Measurements from ENCODE around the gene PBX4. TPM values are rescaled to one million over a fixed set of nuclear protein-coding genes. Genes with fewer than 3 reads are reported as not detected.

PBX4 gene
- total RNA-seq, 4 donors from 2014 or later = 2.2 to 10.1 (median 3.5) TPM

DNA sequence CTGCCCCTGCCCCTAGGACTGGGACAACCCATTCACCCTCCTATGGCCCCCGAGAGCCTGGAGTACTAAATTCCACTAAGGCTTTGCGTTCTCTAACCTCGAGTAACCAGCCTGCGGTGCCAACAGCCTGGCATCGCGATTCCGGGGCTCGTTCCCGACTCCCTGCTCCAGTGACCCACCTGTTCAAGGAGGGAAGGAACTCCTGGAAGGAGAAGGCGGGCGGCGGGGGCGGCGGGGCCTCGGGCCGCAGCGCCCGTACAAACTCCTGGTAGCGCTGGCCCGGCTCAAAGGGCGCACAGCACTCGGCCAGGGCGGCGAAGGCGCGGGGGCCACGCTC, 18.7 kb upstream of the PBX4 start:
- ATAC-seq (ENCODE audit: low FRiP score) = no peak
- TF ChIP-seq, protein P1, sequence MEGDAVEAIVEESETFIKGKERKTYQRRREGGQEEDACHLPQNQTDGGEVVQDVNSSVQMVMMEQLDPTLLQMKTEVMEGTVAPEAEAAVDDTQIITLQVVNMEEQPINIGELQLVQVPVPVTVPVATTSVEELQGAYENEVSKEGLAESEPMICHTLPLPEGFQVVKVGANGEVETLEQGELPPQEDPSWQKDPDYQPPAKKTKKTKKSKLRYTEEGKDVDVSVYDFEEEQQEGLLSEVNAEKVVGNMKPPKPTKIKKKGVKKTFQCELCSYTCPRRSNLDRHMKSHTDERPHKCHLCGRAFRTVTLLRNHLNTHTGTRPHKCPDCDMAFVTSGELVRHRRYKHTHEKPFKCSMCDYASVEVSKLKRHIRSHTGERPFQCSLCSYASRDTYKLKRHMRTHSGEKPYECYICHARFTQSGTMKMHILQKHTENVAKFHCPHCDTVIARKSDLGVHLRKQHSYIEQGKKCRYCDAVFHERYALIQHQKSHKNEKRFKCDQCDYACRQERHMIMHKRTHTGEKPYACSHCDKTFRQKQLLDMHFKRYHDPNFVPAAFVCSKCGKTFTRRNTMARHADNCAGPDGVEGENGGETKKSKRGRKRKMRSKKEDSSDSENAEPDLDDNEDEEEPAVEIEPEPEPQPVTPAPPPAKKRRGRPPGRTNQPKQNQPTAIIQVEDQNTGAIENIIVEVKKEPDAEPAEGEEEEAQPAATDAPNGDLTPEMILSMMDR (IDR thresholded peaks at IDR 0.05) = no peak
- DNase-seq (ENCODE audit: low spot score) = no peak

- DNase-seq (ENCODE audit: low spot score) = no peak
- TF ChIP-seq, protein P1 (IDR thresholded peaks at IDR 0.05) = no peak
- ATAC-seq (ENCODE audit: low FRiP score) = no peak
Observed at GRCh38 chr19:19636573-19637185, 18.2 kb upstream of the PBX4 start.

DNA sequence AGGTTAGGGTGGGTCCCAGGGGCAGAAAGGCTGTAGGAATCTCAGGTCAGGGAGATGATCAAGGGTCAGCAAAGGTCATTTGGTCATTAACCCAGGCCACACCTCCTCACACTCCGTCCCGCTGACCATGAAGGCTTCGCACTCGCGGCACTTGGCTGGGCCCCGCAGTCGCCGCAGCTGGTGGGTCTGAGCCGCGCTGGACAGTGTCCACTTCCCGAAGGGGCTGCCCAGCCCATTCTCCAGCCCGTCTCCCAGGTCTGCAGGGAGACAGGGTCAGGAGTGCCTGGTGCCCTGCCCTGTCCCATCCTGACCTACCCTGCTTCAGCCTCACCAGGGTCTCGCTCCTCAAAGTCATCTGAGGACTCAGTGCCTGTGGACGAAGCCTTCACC, 16.8 kb upstream of the PBX4 start:
- TF ChIP-seq, protein P1 (IDR thresholded peaks at IDR 0.05) = no peak
- ATAC-seq (ENCODE audit: low FRiP score) = no peak
- no peak for DNase-seq (ENCODE audit: low spot score)

DNA sequence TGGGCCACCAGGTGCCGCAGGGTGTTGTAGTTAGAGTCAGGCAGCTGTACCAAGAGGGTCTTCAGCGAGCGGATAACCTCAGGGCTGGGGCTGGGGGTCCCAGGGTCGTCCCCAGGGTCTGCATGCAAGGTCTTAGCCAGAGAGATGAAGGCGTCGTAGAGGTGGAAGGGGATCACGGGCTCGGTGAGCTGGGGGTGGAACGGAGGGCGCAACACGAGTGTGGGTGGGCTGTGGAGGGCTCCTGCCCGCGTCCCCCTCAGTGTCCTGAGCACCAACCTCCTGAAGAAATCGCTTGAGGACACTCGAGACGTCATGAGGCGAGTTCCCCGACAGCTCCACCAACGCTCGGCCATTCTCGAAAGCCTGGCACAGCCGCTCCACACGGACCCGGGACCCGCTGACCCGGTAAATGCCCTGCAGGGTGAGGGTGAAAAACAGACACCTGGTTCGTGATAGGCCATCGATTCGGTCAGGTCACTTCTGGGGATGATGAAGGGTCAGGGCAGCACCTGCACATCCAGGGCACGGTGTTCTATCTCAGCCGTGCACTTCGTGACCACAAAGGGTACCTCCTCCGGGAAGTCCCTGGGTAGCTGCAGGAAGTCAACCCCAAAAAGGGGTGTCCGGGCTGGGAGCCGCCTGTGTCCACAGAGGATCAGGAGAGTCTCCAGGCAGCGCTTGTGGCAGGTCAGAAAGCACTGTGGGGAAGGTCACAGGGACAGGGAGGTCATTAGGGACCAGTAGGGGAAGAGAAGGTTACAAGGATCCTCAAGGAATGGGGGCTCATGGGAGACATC, 16.2 kb upstream of the PBX4 start:
- TF ChIP-seq, protein P1 (IDR thresholded peaks at IDR 0.05) = no peak

DNA sequence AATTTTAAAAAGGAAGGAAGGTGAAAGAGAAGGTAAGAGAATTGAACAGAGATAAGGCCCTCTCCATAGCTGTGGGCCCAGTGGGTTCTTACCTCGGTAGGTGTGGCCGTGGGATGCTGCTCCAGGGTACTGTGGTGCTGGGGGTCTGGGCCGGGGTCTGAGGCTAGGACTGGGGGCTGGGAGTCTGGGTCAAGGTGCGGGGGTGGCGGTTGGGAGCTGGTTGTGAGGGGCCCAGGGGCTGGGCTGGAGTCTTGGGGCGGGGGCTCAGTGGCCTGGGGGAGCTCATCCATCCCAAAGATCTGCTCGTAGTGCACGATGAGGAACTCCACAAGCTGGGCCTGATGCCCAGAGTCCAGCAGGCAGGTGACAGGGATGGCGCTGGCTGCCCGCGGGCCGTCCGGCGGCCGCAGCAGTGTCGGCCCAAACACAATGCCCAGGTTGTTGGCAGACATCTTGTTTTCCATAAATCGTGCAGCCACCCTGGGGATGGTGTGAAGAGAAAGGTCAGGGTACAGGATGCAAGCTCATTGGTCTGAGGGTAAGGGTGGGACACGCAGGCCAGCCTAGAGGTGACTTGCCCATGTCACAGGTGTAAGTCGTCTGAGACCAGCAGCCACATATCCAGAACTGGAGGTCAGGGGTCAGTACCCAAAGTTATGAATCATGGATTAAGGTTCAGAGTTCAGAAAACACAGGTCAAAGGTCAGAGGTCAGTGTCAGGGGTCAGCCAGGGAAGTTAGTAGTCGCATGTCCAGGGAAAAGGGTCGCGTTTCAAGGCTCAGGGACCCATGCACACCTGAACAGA, 15.4 kb upstream of the PBX4 start:
- ATAC-seq (ENCODE audit: low FRiP score) = no peak
- DNase-seq (ENCODE audit: low spot score) = no peak
- TF ChIP-seq, protein P1 (IDR thresholded peaks at IDR 0.05) = no peak

More for the DNA sequence above, 16.2 kb upstream of the PBX4 start:
- ATAC-seq (ENCODE audit: low FRiP score) (no peak), DNase-seq (ENCODE audit: low spot score) (no peak)

- no peak for ATAC-seq (ENCODE audit: low FRiP score)
Observed at GRCh38 chr19:19632661-19633060, 14.2 kb upstream of the PBX4 start.

More at GRCh38 chr19:19632661-19633060, 14.2 kb upstream of the PBX4 start:
- TF ChIP-seq, protein P1 (IDR thresholded peaks at IDR 0.05) = no peak
- DNase-seq (ENCODE audit: low spot score) = no peak

Data from omental fat pad (tissue), 4 donors.